Left ventricle myocardium inferior (tissue), 1 donor: Measurements from ENCODE around the gene NUDT19. TPM values are rescaled to one million over a fixed set of nuclear protein-coding genes. Genes with fewer than 3 reads are reported as not detected.
"Not testable (repeated sequence)": the region's sequence is repeated elsewhere in the genome, so short reads cannot be mapped to it uniquely, and the experiment has no call there.

Experiments used
- DNase-seq: peaks from one replicate; pipeline ENCODE4 v3.0.0-alpha.2; 2020
- H3K27ac ChIP-seq: fragments of 200-600 bp; replicated peaks from 2 replicates; pipeline ENCODE4 v1.8.0; 2021
- H3K27me3 ChIP-seq: fragments of 200-600 bp; 2 replicates; pipeline ENCODE4 v1.8.0; 2021; ENCODE audit warnings: low read depth
- H3K36me3 ChIP-seq: fragments of 200-600 bp; 2 replicates; pipeline ENCODE4 v1.8.0; 2021
- H3K4me1 ChIP-seq: fragments of 200-600 bp; 2 replicates; pipeline ENCODE4 v1.8.0; 2021
- H3K4me3 ChIP-seq: fragments of 200-600 bp; 2 replicates; pipeline ENCODE4 v1.8.0; 2021; ENCODE audit warnings: mild to moderate bottlenecking, moderate library complexity
- H3K9me3 ChIP-seq: fragments of 200-600 bp; replicated peaks from 2 replicates; pipeline ENCODE4 v1.8.0; 2021
- CTCF ChIP-seq: fragments of 200-600 bp; IDR thresholded peaks from 2 replicates; pipeline ENCODE4 v1.8.0; 2021; ENCODE audit warnings: antibody characterized with exemption, mild to moderate bottlenecking, borderline replicate concordance
- intact Hi-C: fragments of 100-400 bp; cut with micrococcal nuclease; formaldehyde crosslinking; loops from one replicate; pipeline ENCODE4 v1.11.0; 2022
- total RNA-seq: library from RNA; stranded (reverse); fragmentation: NEBNext Ultra II Directional; extraction: Animal tissue kit (Norgen Biotek cat#: 25700); gene quantifications from one replicate; pipeline ENCODE4 v1.2.1, GENCODE V29; 2021
- donor health status: DM: no; HTN: yes; CAD: no; lungs with severe emphysema.

The NUDT19 gene
- total RNA-seq, 1 donor from 2014 or later: 22.7 TPM

DNA sequence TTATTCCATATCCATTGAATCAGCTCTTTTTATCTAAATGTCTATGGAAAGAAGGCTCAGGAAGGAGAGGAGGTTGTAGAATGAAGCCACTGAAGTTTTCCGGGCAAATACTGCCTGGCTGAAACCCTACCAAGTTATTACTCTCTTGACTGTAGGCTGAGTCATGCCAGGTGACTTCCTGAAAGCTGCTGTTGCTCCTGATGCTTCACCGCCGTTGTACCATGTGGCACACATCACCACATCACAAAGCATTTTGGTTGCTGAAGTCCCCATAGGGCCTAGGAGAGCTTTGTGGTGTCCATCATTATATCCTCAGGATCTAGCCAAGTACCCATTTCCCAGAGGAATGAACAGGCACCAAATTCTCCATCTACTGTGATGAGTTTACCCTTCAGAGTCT is 16.8 kb downstream of the NUDT19 start:
- DNase-seq: no peak
- no peak overlapping the region for H3K27ac ChIP-seq
- peaks cover 57% of the 10 kb centered on the region for H3K36me3 ChIP-seq
- H3K27me3 ChIP-seq: no peaks in the 10 kb centered on the region
- intact Hi-C loops: no loop called here
- no peak for TF ChIP-seq CTCF
- no peak overlapping the region for H3K4me3 ChIP-seq
- peaks cover 17% of the 10 kb centered on the region for H3K9me3 ChIP-seq
- no peaks in the 10 kb centered on the region for H3K4me1 ChIP-seq

DNA sequence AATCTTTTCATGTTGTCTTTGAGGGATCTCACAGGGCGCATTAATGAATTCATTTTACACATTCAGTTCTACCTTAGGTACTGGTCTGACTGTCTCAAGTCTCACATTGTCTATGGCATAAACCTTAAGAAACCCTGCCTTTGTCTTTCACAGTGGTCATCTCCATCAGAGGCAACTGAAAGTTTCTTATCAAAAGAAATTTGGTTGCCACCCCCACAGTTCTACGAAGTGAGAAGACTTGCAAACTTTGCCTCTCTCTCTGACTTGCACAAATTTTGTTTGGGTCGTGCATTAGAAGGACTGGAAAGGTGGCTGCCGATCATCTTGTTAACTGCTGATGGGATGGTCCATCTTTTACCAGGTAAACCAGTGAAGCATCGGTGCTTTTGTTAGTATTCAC is 17.4 kb downstream of the NUDT19 start:
- Histone ChIP-seq H3K27me3 (no peaks in the 10 kb centered on the region), H3K4me1 (no peaks in the 10 kb centered on the region), H3K36me3 (peaks cover 57% of the 10 kb centered on the region), H3K9me3 (peaks cover 12% of the 10 kb centered on the region), H3K4me3 (no peak overlapping the region), H3K27ac (no peak overlapping the region)
- intact Hi-C loops: no loop called here
- no peak for TF ChIP-seq CTCF
- no peak for DNase-seq

- Histone ChIP-seq H3K27me3 (no peaks in the 10 kb centered on the region), H3K4me1 (no peaks in the 10 kb centered on the region), H3K36me3 (peaks cover 60% of the 10 kb centered on the region), H3K9me3 (no peaks in the 10 kb centered on the region), H3K4me3 (no peak overlapping the region), H3K27ac (no peak overlapping the region)
- intact Hi-C loops: no loop called here
- no peak for TF ChIP-seq CTCF
- no peak for DNase-seq
Measured at GRCh38 chr19:32711747-32712146, 20.1 kb downstream of the NUDT19 start.

GRCh38 chr19:32716203-32716602 is 24.6 kb downstream of the NUDT19 start:
- DNase-seq, H3K9me3 ChIP-seq, H3K4me1 ChIP-seq, H3K4me3 ChIP-seq, intact Hi-C loops, H3K27me3 ChIP-seq, H3K27ac ChIP-seq: not testable (repeated sequence)
- H3K36me3 ChIP-seq: peaks cover 41% of the 10 kb centered on the region

- H3K27me3 ChIP-seq: no peaks in the 10 kb centered on the region
- intact Hi-C loops: no loop called here
- H3K36me3 ChIP-seq: peaks cover 28% of the 10 kb centered on the region
- DNase-seq: no peak
- H3K4me3 ChIP-seq: no peak overlapping the region
- no peak overlapping the region for H3K27ac ChIP-seq
- TF ChIP-seq CTCF: no peak
- H3K9me3 ChIP-seq: no peaks in the 10 kb centered on the region
- no peaks in the 10 kb centered on the region for H3K4me1 ChIP-seq
Measured at GRCh38 chr19:32717496-32717895, 25.9 kb downstream of the NUDT19 start.

DNA sequence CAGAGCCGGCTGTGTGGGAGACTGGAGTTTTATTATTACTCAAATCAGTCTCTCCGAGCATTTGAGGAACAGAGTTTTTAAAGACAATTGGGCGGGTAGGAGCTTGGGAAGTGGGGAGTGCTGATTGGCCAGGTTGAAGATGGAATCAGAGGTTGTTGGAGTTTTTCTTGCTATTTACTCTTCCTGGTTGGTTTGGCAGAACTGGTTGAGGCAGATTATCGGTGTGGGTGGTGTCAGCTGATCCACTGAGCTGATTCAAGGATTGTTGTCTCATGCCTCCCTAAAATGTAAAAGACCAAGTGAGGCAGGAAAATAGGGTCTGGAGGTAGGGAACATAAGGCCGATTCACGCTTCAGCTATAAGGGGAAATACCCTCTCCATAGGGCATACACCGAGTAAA is 26.7 kb downstream of the NUDT19 start:
- no peak for TF ChIP-seq CTCF

More for the DNA sequence above, 26.7 kb downstream of the NUDT19 start:
- Histone ChIP-seq H3K4me1 (no peaks in the 10 kb centered on the region), H3K9me3 (no peaks in the 10 kb centered on the region), H3K36me3 (peaks cover 21% of the 10 kb centered on the region), H3K27me3 (no peaks in the 10 kb centered on the region), H3K27ac (no peak overlapping the region), H3K4me3 (no peak overlapping the region)
- intact Hi-C loops: no loop called here
- DNase-seq: no peak
